ENCODE measurements around the gene ZBTB4. TPM values are rescaled to one million over a fixed set of nuclear protein-coding genes. Genes with fewer than 3 reads are reported as not detected.
A peak's percentile ranks its signal among the peaks of the same experiment; 100 is the strongest.

Gene ZBTB4
- total RNA-seq, 1 experiment from 2014 or later = 26.3 TPM

DNA sequence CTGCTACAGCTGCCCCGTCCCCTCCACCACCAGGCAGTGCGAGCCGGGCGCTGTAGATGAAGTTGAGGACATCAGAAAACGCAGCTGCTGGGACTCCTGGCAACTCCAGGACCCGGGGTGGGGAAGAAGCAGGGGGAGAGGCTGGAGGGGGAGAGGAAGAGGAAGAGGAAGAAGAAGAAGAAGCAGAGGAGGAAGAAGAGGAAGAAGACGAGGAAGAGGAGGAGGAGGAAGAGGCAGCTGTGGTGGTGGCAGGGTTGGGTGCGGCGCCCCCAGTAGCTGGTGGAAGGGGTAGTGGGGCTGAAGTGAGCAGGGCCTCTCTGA is 13.2 kb downstream of the ZBTB4 start:
- CTCF ChIA-PET = interaction anchor here (0.5 to 1.2 kb wide), 2 partner anchors 29 to 446 kb away, joined by 3 to 6 read pairs; no protein-coding TSS in a partner anchor
- DNase-seq (ENCODE audit: unreplicated experiment) = no peak
- Mint-ChIP-seq H3K4me3 (ENCODE audit: unreplicated experiment) (no peak overlapping the region), H3K27ac (ENCODE audit: low read depth, unreplicated experiment) (peak overlapping the region; percentile 31), H3K27me3 (ENCODE audit: insufficient read depth, unreplicated experiment) (no peaks in the 10 kb centered on the region), H3K4me1 (ENCODE audit: insufficient read depth, unreplicated experiment) (peaks cover 5% of the 10 kb centered on the region), H3K9me3 (ENCODE audit: unreplicated experiment) (no peaks in the 10 kb centered on the region), H3K36me3 (ENCODE audit: insufficient read depth, unreplicated experiment) (peaks cover 46% of the 10 kb centered on the region)
- intact Hi-C loops (cut with micrococcal nuclease) = no loop called here
- TF ChIP-seq, protein P1, sequence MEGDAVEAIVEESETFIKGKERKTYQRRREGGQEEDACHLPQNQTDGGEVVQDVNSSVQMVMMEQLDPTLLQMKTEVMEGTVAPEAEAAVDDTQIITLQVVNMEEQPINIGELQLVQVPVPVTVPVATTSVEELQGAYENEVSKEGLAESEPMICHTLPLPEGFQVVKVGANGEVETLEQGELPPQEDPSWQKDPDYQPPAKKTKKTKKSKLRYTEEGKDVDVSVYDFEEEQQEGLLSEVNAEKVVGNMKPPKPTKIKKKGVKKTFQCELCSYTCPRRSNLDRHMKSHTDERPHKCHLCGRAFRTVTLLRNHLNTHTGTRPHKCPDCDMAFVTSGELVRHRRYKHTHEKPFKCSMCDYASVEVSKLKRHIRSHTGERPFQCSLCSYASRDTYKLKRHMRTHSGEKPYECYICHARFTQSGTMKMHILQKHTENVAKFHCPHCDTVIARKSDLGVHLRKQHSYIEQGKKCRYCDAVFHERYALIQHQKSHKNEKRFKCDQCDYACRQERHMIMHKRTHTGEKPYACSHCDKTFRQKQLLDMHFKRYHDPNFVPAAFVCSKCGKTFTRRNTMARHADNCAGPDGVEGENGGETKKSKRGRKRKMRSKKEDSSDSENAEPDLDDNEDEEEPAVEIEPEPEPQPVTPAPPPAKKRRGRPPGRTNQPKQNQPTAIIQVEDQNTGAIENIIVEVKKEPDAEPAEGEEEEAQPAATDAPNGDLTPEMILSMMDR (IDR thresholded peaks at IDR 0.05; ENCODE audit: unreplicated experiment) = no peak
- no TSS peak for BruUV-seq (replicated peaks)
- POLR2A ChIA-PET = interaction anchor here (0.6 to 2.8 kb wide), 6 partner anchors 10 to 29 kb away, joined by 3 to 16 read pairs (median 4); partner anchors contain the start of gene POLR2A

DNA sequence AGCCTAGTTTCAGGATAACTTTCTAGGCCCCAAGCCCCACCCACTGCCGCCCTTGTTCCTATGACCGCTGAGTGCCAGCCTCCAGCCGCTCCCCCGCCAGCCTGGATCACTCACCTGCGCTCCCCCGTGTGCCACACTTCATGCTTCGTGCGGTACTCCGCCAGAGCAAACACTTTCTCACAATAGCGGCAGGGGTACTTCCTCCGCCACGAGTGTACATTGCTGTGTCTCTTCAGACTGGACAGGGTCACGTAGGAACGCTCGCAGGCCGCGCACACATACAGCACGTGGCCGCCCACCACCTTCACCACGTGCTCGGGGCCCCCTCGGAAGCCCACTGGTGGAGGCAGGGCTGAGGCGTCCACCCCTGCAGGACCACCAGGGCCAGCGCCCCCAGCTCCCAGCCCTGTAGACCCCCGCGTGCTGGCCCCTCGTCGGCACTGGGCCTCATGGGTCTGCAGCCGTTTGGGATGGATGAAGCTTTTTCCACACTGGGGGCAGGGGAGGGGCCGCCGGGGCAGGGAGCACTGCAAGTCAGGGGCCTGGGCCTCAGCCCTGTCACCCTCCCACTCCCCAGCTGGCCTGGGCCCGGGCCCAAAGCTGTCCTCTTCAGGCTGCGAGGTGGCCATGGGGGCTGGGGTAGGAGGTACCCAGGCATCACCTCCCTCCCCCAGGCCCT is 13.7 kb downstream of the ZBTB4 start:
- no peak overlapping the region for H3K27ac Mint-ChIP-seq (ENCODE audit: low read depth, unreplicated experiment)
- CTCF ChIA-PET = interaction anchor here (0.5 to 1.2 kb wide), 2 partner anchors 29 to 447 kb away, joined by 3 to 6 read pairs; no protein-coding TSS in a partner anchor
- BruUV-seq (replicated peaks) = no TSS peak
- peaks cover 52% of the 10 kb centered on the region for H3K36me3 Mint-ChIP-seq (ENCODE audit: insufficient read depth, unreplicated experiment)
- no peak for DNase-seq (ENCODE audit: unreplicated experiment)
- H3K27me3 Mint-ChIP-seq (ENCODE audit: insufficient read depth, unreplicated experiment) = no peaks in the 10 kb centered on the region
- POLR2A ChIA-PET = interaction anchor here (0.5 to 1.6 kb wide), 4 partner anchors 10 to 119 kb away, joined by 3 to 5 read pairs (median 4); no protein-coding TSS in a partner anchor
- intact Hi-C loops (cut with micrococcal nuclease) = no loop called here
- TF ChIP-seq, protein P1 (IDR thresholded peaks at IDR 0.05; ENCODE audit: unreplicated experiment) = no peak
- peaks cover 10% of the 10 kb centered on the region for H3K4me1 Mint-ChIP-seq (ENCODE audit: insufficient read depth, unreplicated experiment)
- no peak overlapping the region for H3K4me3 Mint-ChIP-seq (ENCODE audit: unreplicated experiment)
- no peaks in the 10 kb centered on the region for H3K9me3 Mint-ChIP-seq (ENCODE audit: unreplicated experiment)

DNA sequence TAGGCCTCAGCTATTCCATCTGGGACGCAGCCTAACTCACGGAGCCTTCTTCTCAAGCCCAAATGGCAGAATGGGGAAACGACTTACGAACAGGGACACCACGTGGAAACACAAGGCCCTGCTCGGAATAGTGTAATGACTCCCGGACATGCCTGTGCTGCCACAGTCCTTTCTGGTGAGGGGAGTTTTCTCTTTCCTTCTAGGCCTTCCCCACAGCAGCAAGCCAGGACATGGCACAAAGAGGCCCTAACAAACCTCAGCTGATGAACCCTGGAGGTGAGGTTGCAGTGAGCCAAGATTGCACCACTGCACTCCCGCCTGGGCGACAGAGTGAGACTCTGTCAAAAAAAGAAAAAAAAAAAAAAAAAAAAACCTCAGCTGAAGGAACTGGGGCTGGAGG is 15.3 kb downstream of the ZBTB4 start:
- no peaks in the 10 kb centered on the region for H3K9me3 Mint-ChIP-seq (ENCODE audit: unreplicated experiment)
- CTCF ChIA-PET = interaction anchor here (0.5 to 1.3 kb wide), 2 partner anchors 27 to 53 kb away, joined by 3 to 4 read pairs; no protein-coding TSS in a partner anchor
- intact Hi-C loops (cut with micrococcal nuclease) = no loop called here
- no peak for DNase-seq (ENCODE audit: unreplicated experiment)
- H3K4me1 Mint-ChIP-seq (ENCODE audit: insufficient read depth, unreplicated experiment) = peaks cover 10% of the 10 kb centered on the region
- POLR2A ChIA-PET = interaction anchor here (1.6 to 4.4 kb wide), 2 partner anchors 11 to 21 kb away, joined by 5 to 18 read pairs; partner anchors contain the start of gene POLR2A
- H3K4me3 Mint-ChIP-seq (ENCODE audit: unreplicated experiment) = no peak overlapping the region
- H3K36me3 Mint-ChIP-seq (ENCODE audit: insufficient read depth, unreplicated experiment) = peaks cover 63% of the 10 kb centered on the region
- H3K27ac Mint-ChIP-seq (ENCODE audit: low read depth, unreplicated experiment) = no peak overlapping the region
- H3K27me3 Mint-ChIP-seq (ENCODE audit: insufficient read depth, unreplicated experiment) = no peaks in the 10 kb centered on the region
- TF ChIP-seq, protein P1 (IDR thresholded peaks at IDR 0.05; ENCODE audit: unreplicated experiment) = no peak
- BruUV-seq (replicated peaks) = no TSS peak

DNA sequence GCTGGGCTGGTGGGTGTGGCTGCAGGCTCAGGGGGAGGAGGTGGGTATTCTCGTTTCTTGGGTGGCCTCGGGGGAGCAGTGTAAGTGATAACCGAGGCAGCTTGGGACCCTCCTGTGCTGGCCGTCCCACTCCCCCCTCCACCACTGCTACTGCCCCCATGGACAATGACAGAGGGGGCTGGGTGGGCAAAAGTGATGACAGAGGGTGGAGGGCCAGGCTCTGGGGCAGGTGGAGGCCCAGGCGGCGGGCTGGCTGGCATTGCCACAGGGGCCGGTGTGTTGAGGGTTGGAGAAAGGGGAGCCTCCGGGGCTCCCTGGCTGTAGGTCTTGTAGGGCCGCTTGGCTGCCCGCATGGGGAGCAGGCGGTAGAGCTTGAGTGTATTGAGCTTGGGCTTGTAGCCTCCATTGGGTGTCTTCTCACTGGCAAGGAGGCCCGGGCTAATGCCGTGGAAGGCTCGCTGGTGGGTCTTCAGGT is 16.0 kb downstream of the ZBTB4 start:
- Mint-ChIP-seq H3K36me3 (ENCODE audit: insufficient read depth, unreplicated experiment) (peaks cover 62% of the 10 kb centered on the region), H3K9me3 (ENCODE audit: unreplicated experiment) (no peaks in the 10 kb centered on the region), H3K4me1 (ENCODE audit: insufficient read depth, unreplicated experiment) (peaks cover 10% of the 10 kb centered on the region), H3K27ac (ENCODE audit: low read depth, unreplicated experiment) (no peak overlapping the region), H3K27me3 (ENCODE audit: insufficient read depth, unreplicated experiment) (no peaks in the 10 kb centered on the region), H3K4me3 (ENCODE audit: unreplicated experiment) (no peak overlapping the region)
- intact Hi-C loops (cut with micrococcal nuclease) = no loop called here
- BruUV-seq (replicated peaks) = no TSS peak
- ChIA-PET POLR2A (interaction anchor here (4.4 kb wide), 1 partner anchor 21 kb away, joined by 18 read pairs; the partner anchor contains the start of gene POLR2A), CTCF (interaction anchor here (0.7 to 1.3 kb wide), 2 partner anchors 7 to 26 kb away, joined by 3 to 4 read pairs; no protein-coding TSS in a partner anchor)
- TF ChIP-seq, protein P1 (IDR thresholded peaks at IDR 0.05; ENCODE audit: unreplicated experiment) = no peak
- no peak for DNase-seq (ENCODE audit: unreplicated experiment)

Measured in MCF 10A (cell line).